Uterus (tissue), 2 donors: ENCODE measurements around the gene EML1.

Source experiments
- CTCF ChIP-seq, 4 experiments: fragments of 200-600 bp in 2 of 4; fragments of 450-650 bp in 2 of 4; sonication (generic) in 2 of 4; IDR thresholded peaks; one replicate each; pipeline ENCODE4 v1.5.1; 2016 to 2019; ENCODE audit warnings: antibody characterized with exemption in 4 of 4, mild to moderate bottlenecking in 2 of 4, moderate library complexity in 1 of 4
- POLR2A ChIP-seq, 2 donors: fragments of 450-650 bp; IDR thresholded peaks; one replicate each; pipeline ENCODE4 v1.6.1; 2016; ENCODE audit warnings: antibody characterized with exemption in 2 of 2, mild to moderate bottlenecking in 1 of 2, moderate library complexity in 1 of 2

GRCh38 chr14:99793213-99794150 is at the start of gene EML1:
- peak in 2 of 4 experiments; percentile 46 to 56 for TF ChIP-seq CTCF (IDR thresholded peaks at IDR 0.05)
- TF ChIP-seq POLR2A (IDR thresholded peaks at IDR 0.05), result no peak
